ENCODE results near the gene MYBPH.

MYBPH gene

GRCh38 chr1:203178821-203179666 lies 3.4 kb upstream of the MYBPH start:
- DNase-seq (ENCODE audit: low read depth): no peak

GRCh38 chr1:203178083-203178482 lies 2.5 kb upstream of the MYBPH start:
- no peak for DNase-seq (ENCODE audit: low read depth)

- DNase-seq (ENCODE audit: low read depth): no peak
These were observed 1.9 kb upstream of the MYBPH start for GRCh38 chr1:203177470-203178039.

- DNase-seq (ENCODE audit: low read depth): no peak
These were observed 1.4 kb upstream of the MYBPH start for GRCh38 chr1:203177036-203177405.

DNA sequence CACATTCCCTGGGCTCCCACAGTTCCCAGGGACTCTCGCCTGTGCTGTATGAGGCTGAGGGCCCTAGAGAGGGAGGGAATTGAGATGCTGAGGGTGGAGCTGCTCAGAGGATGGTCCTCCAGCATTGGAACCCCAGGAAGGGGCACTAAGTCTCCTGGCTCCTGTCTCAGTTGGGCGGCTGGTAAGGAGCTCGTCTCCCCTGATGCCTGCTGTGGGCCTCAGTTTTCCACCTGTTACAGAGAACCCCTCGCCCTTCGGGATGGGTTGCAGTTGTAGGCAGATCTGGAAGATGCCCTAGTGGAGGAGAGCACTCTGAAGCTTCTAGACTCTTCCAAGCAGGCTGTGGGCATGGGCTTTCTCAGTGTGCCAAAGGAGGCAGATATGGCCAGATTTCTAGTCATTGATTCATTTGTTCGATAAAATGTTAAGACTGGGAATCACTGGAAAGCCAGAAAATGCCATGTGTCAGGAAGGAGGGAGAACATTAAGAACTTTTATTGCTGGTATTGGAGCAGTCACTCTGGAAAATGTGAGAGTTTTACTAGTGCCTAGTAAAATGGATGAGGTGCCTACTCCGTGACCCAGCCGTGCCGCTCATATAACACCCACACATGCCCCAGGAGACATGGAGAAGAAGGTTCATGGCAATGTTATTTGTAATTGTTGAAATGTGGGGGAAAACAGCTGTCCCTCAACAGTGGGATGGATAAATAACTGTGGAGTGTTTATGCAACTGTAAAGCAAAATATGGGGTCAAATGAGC lies 828 bp upstream of the MYBPH start:
- no peak for DNase-seq (ENCODE audit: low read depth)

DNA sequence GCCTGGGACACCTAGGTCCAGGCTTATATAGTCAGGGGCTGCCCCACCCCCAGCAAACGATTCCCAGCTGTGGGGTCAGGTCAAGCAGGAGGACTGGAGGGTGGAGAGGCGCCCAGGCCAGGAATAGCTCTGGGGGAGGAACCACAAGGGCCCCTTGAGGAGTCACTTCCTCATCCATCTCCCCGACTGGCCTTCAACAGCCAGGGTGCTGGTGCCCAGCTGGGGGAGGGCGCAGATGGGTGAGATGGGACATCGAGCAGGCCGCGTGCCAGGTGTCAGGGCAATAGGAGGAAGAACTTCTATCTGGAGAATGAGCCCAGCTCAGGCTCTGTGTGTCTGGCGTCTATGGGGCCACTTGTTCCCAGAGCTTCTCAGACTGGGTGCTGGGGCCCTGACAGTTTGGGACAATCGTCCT lies 208 bp upstream of the MYBPH start:
- DNase-seq (ENCODE audit: low read depth): no peak

- DNase-seq (ENCODE audit: low read depth): no peak
These were observed 1.2 kb downstream of the MYBPH start for GRCh38 chr1:203174324-203174985.

- DNase-seq (ENCODE audit: low read depth): no peak
These were observed 2.1 kb downstream of the MYBPH start for GRCh38 chr1:203173566-203173965.

DNA sequence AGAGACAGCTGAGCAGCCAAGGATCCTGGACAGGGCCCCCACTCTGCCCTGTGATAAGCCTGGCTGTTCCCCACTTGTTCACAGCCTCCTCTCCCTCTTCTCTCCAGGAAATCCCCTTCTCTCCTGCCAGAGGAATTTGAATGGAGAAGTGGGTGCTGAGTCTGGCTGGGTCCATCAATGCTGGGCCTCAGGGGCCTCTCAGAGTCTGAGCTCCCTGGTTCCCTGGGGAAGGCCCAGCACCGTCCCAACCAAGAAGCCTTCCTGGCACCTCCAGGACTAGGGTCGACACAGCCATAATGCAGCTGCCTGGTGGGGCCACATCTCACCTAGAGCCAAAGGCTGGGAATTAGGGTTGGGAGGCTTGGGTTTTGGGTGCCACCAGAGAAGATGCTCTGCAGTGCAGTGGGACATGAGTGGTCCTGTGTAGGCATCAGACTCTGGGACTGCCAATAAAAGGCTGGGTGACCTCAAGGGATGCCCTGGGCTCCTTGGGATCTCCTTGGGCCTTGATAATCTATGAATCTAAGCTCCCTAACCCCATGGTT lies 2.5 kb downstream of the MYBPH start:
- DNase-seq (ENCODE audit: low read depth): no peak

DNA sequence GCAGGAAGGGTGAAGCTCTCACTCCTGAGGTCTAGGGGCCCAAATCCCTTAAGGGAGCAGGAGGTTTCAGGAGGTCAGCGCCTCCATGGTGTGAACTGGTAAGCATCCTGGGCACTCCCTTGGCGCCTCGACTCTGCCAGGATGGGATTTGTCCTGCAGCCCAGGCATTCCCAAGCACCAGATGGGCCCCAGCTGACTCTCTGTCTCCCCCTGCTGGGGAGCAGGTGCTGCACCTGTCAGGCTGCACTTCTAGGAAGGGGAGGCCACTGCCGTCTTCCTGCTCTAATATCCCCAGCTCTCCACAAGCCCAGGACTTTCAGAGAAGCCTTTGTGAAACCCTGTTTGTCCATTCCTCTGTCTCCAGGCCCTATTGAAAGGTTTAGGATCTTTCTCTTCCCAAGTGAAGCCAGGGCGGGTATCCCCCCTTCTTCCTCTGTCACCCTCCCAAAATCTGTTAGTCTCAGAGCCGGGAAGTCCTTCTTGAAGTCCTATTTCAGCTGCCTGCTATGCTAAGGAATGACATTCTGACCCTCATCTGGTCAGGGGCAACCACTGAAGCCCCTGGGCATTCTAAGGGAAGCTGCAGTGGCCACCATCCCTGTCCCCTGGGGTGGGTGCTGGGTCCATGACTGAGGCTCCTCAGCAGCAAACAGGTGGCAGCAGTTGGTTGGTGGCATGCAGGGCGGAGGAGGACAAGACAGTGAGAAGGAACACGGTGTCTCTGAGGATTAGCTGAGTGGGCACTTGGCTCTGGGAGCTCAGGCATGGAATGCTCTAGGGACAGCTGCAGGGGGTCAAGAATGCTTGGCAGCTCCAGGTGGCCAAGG lies 3.2 kb downstream of the MYBPH start:
- DNase-seq (ENCODE audit: low read depth): peak; percentile 20

GRCh38 chr1:203171341-203172183 lies 4.1 kb downstream of the MYBPH start:
- DNase-seq (ENCODE audit: low read depth): no peak

- DNase-seq (ENCODE audit: low read depth): no peak
These were observed 4.8 kb downstream of the MYBPH start for GRCh38 chr1:203170625-203171330.

GRCh38 chr1:203169770-203170520 lies 5.7 kb downstream of the MYBPH start:
- no peak for DNase-seq (ENCODE audit: low read depth)

DNA sequence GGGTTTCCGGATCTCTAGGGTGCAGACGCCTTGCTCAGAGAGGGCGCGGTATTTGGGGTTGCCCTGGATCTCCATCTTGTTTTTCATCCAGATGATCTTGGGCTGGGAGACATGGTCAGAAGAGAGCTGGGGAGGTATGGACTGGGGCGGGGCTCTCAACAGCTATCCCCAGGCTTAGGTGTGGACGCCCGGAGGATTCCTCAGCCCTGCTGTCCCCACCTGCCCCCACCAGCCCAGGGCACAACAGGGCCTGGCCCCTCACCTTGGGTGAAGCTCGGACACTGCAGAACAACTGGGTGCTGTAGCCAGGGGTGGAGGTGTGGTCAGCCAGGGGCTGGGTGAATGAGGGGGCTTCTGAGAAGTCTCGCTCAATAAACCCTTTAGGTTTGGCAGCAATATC lies 6.6 kb downstream of the MYBPH start:
- DNase-seq (ENCODE audit: low read depth): no peak

- no peak for DNase-seq (ENCODE audit: low read depth)
These were observed 7.3 kb downstream of the MYBPH start for GRCh38 chr1:203168256-203168786.

DNA sequence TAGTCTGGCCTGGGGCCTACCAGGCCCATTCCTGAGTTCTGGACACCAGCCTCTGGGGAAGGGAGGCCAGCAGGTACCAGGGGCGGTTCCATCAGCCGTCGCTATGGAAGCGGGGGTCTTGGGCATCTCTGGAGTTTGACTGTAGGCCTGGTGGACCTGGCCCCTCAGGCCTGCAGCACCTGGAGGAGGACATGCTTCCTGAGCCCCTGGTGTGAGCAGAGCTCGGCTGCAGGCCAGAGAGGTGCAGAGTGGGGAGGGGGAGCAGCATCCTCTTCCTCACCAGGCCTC lies 7.8 kb downstream of the MYBPH start:
- DNase-seq (ENCODE audit: low read depth): no peak

- DNase-seq (ENCODE audit: low read depth): no peak
These were observed 8.4 kb downstream of the MYBPH start for GRCh38 chr1:203167026-203167912.

Measured in T follicular helper cell (primary cell).